Measurements from ENCODE around the gene IFI44L.

- TF ChIP-seq EZH2 (IDR thresholded peaks at IDR 0.05; ENCODE audit: insufficient read depth, poor library complexity, severe bottlenecking) (no peak), EZH2phosphoT487 (IDR thresholded peaks at IDR 0.05; ENCODE audit: insufficient read depth, low read depth) (no peak)
Measured at GRCh38 chr1:78601068-78601467, 19.2 kb upstream of the IFI44L start.
